GM18909 (cell line): ENCODE results near the gene SSH3.

Source experiments
- ATAC-seq: cut with Tn5 transposase; IDR thresholded peaks from one replicate; pipeline ENCODE4 v1.9.1; 2021; ENCODE audit warnings: mild to moderate bottlenecking; ENCODE audit not compliant: unreplicated experiment, poor library complexity

SSH3 gene

DNA sequence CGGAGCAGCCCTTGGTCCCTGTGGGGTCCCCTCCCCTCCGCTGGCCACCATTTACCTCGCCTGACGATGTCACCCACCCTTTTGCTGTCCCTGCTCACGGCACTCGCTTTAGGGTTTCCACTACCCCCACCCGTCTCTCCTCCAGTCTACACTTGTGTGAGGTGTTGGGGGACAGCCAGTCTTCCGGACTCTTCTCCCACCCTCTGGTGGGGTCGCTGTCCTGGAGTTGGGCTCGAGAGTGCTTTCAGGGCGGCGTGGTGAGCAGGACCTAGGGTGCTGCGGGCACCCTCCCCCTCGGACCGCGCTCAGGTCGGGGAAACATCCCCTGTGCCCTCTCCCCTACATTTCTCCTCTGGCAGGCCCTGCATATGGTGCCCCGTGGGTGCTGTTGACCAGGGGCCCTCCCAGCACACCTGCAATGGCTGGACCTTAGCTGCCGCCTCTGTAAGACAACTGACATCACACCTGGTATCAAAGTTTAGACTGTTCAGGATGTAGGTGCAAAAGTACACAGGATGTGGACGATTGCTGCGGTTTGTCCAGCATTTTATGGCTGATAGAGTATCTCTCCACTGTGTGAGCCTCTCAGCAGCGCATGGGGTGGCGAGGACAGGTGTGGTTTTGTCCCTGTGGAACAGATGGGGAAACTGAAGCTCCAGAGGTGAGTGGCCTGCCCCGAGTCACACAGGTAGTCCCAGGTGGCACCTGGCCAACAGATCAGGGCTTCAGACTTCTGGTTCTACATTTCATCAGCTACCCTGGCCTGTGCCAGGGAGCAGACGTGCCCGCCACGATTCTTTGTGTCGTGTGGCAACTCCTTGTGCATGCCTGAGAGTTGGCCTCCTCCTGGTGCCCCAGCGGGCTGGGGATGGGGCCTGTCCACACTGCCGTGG is 35.9 kb upstream of the SSH3 start:
- ATAC-seq: no peak

DNA sequence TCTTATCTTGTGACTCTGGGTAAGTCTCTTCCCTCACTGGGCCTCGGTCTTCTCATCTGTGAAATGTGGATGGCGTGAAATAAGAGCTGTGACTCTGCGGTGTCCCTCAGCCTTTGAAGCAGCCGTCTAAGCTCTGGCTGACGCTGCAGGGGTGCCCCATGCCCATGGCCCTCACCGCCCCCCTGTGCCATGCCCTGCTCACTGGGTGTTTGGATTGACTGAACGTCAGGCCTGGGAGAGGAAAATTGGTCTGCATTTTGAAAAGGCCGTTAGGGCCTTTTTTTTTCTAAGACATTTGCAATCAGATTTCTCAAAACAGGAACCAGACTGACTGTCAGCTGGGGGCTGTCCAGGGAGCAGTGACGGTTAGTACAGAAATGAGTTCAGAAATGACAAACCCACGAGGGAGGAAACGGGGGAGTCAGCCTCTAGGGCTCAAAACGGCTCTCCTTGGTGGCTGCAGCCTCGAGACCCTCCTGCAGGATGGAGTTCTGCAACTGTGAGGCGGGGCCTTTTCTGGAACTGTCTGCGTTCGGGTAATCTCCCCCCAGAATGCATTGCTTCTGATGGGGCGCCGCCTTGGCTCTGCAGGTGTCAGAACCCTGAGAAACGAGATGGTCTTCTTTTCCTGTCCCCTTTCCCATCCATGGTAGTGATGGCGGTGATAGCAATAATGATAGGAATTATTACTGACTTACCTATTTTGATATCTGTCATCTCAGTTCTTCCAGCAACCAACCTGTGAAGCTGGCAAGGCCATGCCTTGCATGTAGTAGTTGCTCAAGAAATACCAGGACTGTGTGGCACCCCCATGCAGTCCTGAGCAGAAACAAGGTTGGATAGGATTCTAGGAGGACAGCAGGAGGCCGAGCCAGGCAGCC is 35.0 kb upstream of the SSH3 start:
- ATAC-seq: peak; percentile 31

- no peak for ATAC-seq
Measured at GRCh38 chr11:67268962-67269268, 34.4 kb upstream of the SSH3 start.

GRCh38 chr11:67269401-67270255 is 33.7 kb upstream of the SSH3 start:
- ATAC-seq: no peak

- ATAC-seq: no peak
Measured at GRCh38 chr11:67270256-67271204, 32.8 kb upstream of the SSH3 start.

DNA sequence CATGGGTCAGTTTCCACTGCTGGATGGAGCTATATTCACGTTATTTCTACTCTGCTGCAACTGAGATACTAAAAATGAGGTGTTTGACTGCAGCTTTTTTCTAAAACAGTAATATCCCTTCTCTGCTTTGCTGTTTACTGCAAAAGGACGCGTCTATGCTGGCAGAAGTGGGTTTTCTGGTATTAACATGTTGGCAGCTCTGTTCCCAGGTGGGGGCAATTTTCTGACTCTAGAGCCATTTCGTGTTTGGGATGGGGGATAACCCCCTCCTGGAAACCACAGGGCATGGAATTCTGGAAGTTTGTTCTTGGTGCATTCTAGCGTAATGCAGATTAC is 32.2 kb upstream of the SSH3 start:
- ATAC-seq: no peak

DNA sequence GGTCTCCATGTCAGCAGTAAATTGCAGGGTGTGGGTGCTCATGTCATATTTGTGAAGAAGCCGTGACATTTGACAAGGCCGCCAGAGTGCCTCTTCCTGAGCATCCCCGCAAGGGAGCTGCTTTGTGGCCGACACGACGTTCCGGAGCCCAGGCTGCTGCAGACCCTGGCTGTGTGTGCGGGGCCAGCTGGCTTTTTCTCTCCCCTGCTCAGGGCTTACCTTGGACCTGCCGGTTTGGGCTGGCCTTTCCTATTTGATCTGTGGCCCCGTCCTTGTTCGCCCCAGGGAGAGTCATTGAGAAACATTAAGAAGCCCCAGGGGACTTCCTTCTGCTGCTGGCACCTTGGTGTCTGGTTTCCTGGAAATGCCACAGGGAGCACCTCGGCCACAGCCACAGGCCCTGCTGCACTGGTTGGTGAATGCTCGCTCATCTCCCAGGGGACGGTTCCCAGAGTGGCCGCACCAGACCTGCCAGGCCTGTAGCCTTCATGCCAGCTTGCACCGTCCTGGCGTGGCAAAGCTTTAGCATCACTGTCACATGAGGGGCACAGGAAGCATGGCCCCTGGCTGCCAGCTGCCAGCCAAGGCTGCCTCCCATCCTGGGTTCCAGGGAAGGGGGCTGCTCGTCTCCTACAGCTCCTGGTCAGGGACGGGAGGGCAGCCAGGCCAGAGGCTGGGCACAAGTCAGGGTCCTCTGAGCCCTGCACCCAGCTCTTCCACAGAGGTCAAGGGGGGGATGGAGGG is 31.6 kb upstream of the SSH3 start:
- ATAC-seq: no peak

GRCh38 chr11:67272327-67273259 is 30.7 kb upstream of the SSH3 start:
- ATAC-seq: no peak

DNA sequence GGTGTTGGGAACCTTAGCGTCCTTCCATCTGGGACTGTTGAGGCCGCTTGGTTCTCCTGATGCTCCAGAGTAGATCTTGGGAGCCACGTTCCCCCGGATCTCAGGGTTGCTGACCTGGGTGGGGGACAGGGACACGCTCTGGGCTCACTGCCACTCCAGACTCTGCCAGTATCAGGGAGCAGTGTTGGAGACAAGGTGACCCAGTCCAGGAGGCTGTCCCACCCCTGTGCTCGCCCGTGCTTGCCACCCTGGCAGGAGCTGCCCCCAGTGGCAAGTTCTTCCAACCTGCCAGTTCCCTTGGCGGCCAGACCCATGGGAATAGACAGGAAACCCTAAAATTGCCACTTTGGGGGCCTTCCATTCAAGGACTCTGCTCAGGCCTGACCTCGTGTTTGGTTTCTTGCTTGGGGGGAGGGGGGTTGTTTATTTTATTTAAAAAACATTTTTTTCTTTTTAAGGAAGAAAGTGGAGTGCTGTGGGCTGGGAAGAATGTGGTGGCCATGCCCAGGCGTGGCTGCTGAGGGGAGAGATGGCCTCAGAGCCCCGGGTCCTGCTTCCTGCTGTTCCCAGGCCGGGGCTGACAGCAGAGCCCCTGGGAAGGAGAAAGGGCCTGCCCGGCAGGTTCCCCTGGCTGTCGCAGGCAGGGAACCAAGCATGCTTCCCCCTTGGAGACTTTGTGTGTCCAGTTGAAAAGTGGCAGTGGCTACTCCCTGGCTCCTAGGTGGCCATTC is 29.9 kb upstream of the SSH3 start:
- ATAC-seq: no peak

GRCh38 chr11:67274768-67275605 is 28.3 kb upstream of the SSH3 start:
- ATAC-seq: no peak

DNA sequence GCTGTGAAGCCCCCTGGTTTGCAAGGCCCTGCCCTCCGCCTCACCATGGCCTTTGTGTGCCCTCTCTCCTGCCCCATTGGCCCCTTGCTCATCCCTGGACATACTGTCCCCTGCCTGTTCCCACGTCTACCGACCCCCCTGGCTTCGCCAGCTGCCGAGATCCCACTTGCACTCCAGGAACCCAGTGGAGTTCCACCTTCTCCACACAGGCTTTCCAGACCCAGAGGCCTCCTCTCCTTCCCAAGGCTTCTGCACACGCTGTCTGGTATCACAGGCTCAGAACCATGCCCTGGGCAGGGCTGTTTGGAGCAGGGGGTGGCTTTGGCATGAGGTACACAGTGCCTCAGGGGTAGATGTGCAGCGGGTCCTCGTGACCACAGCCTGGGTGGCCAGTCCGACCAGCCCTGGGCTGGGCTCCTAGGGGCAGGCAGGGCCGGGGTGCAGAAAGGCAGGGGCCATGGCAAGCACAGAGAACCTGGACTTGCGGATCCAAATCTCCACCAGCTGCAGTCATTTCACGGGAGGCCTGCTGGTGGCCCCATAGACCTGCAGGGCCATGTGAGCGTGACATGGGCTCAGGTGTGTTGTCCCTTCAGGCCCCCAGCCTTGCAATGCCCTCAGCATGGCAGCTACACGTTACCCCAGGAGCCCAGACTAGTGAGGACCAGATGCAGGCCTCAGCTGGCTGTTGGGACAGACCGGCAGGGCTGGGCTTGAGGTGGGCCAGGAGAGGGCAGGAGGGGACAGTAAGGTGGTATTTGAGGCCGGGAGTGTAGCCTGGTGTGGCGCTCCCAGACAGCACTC is 27.5 kb upstream of the SSH3 start:
- no peak for ATAC-seq

- peak; percentile 24 for ATAC-seq
Measured at GRCh38 chr11:67276781-67277230, 26.5 kb upstream of the SSH3 start.

DNA sequence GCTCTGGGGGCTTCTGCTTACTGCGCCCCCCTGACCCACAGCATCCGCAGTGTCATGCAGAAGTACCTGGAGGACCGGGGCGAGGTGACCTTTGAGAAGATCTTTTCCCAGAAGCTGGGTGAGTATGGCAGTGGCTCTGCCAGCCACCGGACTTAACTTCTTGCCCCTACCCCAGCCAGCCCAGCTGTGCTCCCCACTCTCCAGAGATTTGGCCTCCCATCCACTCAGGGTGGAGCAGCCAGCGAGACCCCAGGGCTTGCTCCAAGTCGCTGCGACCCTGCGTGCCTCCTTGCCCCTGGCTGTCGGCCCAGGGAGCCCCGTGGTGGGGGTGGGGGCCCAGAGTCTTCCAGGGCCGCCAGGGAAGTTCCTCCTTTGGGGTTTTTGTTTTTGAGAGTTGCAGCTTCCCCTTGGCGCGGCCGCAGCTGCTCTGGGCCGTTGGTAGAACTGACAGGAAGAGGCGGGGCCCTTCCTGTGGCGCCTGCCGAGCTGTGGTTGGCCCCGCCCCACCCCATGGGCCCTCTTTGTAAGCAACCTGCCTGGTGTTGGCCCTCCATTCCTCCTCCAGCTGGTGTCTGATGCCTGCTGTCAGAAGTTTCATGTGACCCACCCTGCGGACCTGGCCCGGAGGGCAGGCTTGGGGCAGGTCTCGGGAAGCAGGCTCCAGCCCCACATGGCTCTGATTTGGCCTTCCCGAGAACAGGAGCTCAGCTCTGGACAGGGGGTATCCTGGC is 25.9 kb upstream of the SSH3 start:
- ATAC-seq: peak; percentile 74

- ATAC-seq: no peak
Measured at GRCh38 chr11:67278135-67278938, 25.0 kb upstream of the SSH3 start.
